Right lobe of liver (tissue), 4 donors: ENCODE results near the gene TMEM97.

ENCODE experiments used
- CTCF ChIP-seq, 4 donors: fragments of 200-600 bp in 3 of 4; fragments of 450-650 bp in 1 of 4; IDR thresholded peaks; one replicate each; pipeline versions ENCODE4 v1.5.1 to v1.8.0; 2016 to 2022; ENCODE audit warnings: antibody characterized with exemption in 4 of 4, mild to moderate bottlenecking in 2 of 4
- POLR2A ChIP-seq: fragments of 450-650 bp; IDR thresholded peaks from one replicate; pipeline ENCODE4 v1.6.1; 2017; ENCODE audit warnings: antibody characterized with exemption, mild to moderate bottlenecking
- donor health status: DM: no; HTN: no; CAD: no.
- donor health status: DM: no; HTN: no; CAD: no.
- donor health status: DM: no; HTN: yes; CAD: no.

GRCh38 chr17:28327031-28327607 lies 8.1 kb downstream of the TMEM97 start:
- TF ChIP-seq CTCF (IDR thresholded peaks at IDR 0.05) (no peak), POLR2A (no peak)
